ENCODE data around the gene LRP1B.

GRCh38 chr2:140717481-140717880 is 1413.3 kb downstream of the LRP1B start:
- TF ChIP-seq CTCF (IDR thresholded peaks at IDR 0.05; ENCODE audit: low read length) (no peak), EZH2 (IDR thresholded peaks at IDR 0.05; ENCODE audit: borderline replicate concordance, low read length) (no peak)
